ENCODE measurements around the gene ASB18. TPM values are rescaled to one million over a fixed set of nuclear protein-coding genes. Genes with fewer than 3 reads are reported as not detected.

Gene ASB18
- total and polyA plus RNA-seq, 2 experiments from 2014 or later = not detected

DNA sequence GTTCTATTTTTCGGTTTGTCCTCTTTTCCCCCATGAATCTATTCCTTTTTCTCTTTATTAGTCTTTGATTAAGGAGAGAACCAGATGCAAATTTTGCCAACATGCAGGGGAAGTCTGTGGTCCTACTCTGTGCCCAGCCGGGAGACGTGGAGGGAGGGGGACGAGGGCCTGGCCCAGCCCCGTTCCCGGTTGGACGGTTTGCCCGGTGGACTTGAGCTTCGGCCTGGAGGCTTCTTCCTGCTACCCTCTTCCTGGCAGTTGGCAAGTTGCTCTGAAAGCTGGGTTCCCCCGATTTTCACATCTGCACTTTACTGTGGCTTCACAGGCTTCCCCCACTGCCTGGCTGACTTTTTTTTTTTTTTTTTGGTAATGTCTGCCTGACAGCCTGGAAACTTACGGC lies 56.7 kb downstream of the ASB18 start:
- Mint-ChIP-seq H3K36me3 (ENCODE audit: low read depth) (no peaks in the 10 kb centered on the region), H3K4me3 (no peak overlapping the region), H3K4me1 (peaks cover 20% of the 10 kb centered on the region), H3K27ac (no peak overlapping the region), H3K27me3 (ENCODE audit: insufficient read depth, low read depth, poor library complexity) (peaks cover 14% of the 10 kb centered on the region), H3K9me3 (peaks cover 3% of the 10 kb centered on the region; the same call in 1 of the 3 replicates)
- TF ChIP-seq ZNF331 (CRISPR knock-in tag; IDR thresholded peaks at IDR 0.05; ENCODE audit: low read depth) = no peak
- TF ChIP-seq, protein P1, sequence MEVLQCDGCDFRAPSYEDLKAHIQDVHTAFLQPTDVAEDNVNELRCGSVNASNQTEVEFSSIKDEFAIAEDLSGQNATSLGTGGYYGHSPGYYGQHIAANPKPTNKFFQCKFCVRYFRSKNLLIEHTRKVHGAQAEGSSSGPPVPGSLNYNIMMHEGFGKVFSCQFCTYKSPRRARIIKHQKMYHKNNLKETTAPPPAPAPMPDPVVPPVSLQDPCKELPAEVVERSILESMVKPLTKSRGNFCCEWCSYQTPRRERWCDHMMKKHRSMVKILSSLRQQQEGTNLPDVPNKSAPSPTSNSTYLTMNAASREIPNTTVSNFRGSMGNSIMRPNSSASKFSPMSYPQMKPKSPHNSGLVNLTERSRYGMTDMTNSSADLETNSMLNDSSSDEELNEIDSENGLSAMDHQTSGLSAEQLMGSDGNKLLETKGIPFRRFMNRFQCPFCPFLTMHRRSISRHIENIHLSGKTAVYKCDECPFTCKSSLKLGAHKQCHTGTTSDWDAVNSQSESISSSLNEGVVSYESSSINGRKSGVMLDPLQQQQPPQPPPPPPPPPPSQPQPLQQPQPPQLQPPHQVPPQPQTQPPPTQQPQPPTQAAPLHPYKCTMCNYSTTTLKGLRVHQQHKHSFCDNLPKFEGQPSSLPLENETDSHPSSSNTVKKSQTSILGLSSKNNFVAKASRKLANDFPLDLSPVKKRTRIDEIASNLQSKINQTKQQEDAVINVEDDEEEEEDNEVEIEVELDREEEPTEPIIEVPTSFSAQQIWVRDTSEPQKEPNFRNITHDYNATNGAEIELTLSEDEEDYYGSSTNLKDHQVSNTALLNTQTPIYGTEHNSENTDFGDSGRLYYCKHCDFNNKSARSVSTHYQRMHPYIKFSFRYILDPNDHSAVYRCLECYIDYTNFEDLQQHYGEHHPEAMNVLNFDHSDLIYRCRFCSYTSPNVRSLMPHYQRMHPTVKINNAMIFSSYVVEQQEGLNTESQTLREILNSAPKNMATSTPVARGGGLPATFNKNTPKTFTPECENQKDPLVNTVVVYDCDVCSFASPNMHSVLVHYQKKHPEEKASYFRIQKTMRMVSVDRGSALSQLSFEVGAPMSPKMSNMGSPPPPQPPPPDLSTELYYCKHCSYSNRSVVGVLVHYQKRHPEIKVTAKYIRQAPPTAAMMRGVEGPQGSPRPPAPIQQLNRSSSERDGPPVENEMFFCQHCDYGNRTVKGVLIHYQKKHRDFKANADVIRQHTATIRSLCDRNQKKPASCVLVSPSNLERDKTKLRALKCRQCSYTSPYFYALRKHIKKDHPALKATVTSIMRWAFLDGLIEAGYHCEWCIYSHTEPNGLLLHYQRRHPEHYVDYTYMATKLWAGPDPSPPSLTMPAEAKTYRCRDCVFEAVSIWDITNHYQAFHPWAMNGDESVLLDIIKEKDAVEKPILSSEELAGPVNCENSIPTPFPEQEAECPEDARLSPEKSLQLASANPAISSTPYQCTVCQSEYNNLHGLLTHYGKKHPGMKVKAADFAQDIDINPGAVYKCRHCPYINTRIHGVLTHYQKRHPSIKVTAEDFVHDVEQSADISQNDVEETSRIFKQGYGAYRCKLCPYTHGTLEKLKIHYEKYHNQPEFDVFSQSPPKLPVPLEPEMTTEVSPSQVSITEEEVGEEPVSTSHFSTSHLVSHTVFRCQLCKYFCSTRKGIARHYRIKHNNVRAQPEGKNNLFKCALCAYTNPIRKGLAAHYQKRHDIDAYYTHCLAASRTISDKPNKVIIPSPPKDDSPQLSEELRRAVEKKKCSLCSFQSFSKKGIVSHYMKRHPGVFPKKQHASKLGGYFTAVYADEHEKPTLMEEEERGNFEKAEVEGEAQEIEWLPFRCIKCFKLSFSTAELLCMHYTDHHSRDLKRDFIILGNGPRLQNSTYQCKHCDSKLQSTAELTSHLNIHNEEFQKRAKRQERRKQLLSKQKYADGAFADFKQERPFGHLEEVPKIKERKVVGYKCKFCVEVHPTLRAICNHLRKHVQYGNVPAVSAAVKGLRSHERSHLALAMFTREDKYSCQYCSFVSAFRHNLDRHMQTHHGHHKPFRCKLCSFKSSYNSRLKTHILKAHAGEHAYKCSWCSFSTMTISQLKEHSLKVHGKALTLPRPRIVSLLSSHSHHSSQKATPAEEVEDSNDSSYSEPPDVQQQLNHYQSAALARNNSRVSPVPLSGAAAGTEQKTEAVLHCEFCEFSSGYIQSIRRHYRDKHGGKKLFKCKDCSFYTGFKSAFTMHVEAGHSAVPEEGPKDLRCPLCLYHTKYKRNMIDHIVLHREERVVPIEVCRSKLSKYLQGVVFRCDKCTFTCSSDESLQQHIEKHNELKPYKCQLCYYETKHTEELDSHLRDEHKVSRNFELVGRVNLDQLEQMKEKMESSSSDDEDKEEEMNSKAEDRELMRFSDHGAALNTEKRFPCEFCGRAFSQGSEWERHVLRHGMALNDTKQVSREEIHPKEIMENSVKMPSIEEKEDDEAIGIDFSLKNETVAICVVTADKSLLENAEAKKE (CRISPR knock-in tag; IDR thresholded peaks at IDR 0.05) = no peak
- TF ChIP-seq, protein P2, sequence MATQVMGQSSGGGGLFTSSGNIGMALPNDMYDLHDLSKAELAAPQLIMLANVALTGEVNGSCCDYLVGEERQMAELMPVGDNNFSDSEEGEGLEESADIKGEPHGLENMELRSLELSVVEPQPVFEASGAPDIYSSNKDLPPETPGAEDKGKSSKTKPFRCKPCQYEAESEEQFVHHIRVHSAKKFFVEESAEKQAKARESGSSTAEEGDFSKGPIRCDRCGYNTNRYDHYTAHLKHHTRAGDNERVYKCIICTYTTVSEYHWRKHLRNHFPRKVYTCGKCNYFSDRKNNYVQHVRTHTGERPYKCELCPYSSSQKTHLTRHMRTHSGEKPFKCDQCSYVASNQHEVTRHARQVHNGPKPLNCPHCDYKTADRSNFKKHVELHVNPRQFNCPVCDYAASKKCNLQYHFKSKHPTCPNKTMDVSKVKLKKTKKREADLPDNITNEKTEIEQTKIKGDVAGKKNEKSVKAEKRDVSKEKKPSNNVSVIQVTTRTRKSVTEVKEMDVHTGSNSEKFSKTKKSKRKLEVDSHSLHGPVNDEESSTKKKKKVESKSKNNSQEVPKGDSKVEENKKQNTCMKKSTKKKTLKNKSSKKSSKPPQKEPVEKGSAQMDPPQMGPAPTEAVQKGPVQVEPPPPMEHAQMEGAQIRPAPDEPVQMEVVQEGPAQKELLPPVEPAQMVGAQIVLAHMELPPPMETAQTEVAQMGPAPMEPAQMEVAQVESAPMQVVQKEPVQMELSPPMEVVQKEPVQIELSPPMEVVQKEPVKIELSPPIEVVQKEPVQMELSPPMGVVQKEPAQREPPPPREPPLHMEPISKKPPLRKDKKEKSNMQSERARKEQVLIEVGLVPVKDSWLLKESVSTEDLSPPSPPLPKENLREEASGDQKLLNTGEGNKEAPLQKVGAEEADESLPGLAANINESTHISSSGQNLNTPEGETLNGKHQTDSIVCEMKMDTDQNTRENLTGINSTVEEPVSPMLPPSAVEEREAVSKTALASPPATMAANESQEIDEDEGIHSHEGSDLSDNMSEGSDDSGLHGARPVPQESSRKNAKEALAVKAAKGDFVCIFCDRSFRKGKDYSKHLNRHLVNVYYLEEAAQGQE (IDR thresholded peaks at IDR 0.05; ENCODE audit: unreplicated experiment) = no peak
- no peaks in the 10 kb centered on the region for H3K27me3 ChIP-seq (ENCODE audit: insufficient read depth)
- no peak overlapping the region for H3K4me3 ChIP-seq
- peaks cover 4% of the 10 kb centered on the region; the same call in 1 of the 2 replicates for H3K4me1 ChIP-seq (ENCODE audit: insufficient read depth)
- H2AFZ ChIP-seq = no peak overlapping the region
- H3K9me2 ChIP-seq (ENCODE audit: insufficient read depth) = no peaks in the 10 kb centered on the region
- no peak for ATAC-seq
- H3K79me2 ChIP-seq (replicated peaks; ENCODE audit: insufficient read depth) = no peaks in the 10 kb centered on the region
- H4K20me1 ChIP-seq (replicated peaks; ENCODE audit: insufficient read depth) = no peaks in the 10 kb centered on the region
- H3K27ac ChIP-seq (ENCODE audit: low read depth) = no peak overlapping the region
- H3K4me2 ChIP-seq = no peak overlapping the region
- no peaks in the 10 kb centered on the region for H3F3A ChIP-seq (replicated peaks; ENCODE audit: low read depth)
- no peaks in the 10 kb centered on the region for H3K36me3 ChIP-seq (ENCODE audit: insufficient read depth)
- DNase-seq (ENCODE audit: low spot score) = no peak

Data from GM23338 (cell line).